SU-DHL-6 (cell line): ENCODE data around the gene CUBN.

ENCODE experiments used
- CTCF ChIP-seq: fragments of 200-600 bp; sonication (generic); IDR thresholded peaks from one replicate; pipeline ENCODE4 v1.5.1; 2017; ENCODE audit warnings: antibody characterized with exemption, mild to moderate bottlenecking, low read length, moderate library complexity; ENCODE audit not compliant: insufficient read depth, poor library complexity, severe bottlenecking
- EZH2phosphoT487 ChIP-seq: fragments of 200-600 bp; sonication (generic), shearing (Covaris generic); conservative IDR thresholded peaks from 2 replicates; pipeline ENCODE4 v1.6.1; 2018; ENCODE audit warnings: mild to moderate bottlenecking, antibody characterized with exemption, low read length, moderate library complexity, mixed read lengths

GRCh38 chr10:17056781-17057428 is 72.7 kb downstream of the CUBN start:
- TF ChIP-seq CTCF (no peak), EZH2phosphoT487 (no peak)
